HG03060 (cell line): ENCODE results near the gene RAD18.

Experiments used
- ATAC-seq: cut with Tn5 transposase; IDR thresholded peaks from one replicate; pipeline ENCODE4 v1.9.1; 2021; ENCODE audit warnings: low read depth, moderate number of reproducible peaks; ENCODE audit not compliant: unreplicated experiment

Gene RAD18

DNA sequence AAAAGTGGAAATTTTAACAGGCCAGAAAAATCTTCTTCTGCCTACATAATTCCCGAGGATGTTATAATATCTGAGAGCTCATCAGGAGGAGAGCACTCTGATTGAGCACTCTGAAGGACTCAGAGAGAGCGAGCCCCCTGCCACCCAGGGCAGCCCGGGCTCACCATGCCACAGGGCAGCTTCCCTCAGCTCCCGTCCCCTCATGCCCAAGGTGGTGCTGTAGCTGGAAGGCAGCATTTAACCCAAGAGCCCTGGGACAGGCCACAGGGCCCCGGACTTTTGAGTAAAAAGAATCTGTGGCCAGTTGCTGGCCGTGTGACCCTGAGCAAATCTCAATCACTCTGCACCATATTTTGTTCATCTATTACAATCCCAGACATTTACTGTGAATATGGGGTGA, 23.5 kb upstream of the RAD18 start:
- ATAC-seq: no peak

DNA sequence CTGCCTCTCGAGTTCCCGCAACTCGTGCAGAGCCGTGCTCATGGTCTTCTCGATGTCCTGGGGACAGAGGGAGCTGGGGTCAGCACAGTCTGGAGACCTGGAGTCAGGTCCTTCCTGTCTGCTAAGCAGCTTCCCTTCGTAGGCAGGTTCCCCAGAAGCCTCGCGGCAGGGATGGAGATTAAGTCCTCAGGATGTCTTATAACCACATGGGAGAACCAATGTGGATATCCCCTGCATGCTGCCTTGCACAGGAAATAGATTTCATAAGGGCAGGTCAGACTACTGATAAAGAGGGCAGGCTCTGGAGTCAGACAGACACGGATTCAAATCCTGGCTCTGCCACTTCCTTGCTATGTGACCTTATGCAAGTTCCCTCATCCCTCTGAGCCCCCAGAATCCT, 22.6 kb upstream of the RAD18 start:
- ATAC-seq: no peak

- no peak for ATAC-seq
Measured at GRCh38 chr3:8985411-8985831, 22.1 kb upstream of the RAD18 start.

DNA sequence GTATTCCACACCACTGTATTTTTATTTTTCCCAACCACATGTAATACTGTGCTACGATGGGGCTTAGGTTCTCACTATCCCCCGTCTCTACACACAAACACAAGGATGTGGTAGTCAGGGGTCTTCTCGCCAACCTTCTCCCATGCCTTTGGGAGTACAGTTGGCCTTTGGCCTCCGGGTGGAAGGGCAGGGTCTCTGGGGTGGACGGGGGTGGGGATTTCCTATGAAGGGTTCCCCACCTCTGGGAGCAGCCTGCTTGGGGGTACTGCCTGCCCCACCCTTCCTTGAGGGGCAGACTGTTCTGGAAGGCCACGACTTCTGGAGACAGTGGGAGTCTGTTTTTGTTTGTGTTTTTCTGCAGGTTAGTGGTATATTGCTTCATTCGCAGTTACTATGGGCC, 21.3 kb upstream of the RAD18 start:
- ATAC-seq: no peak

- no peak for ATAC-seq
Measured at GRCh38 chr3:8984081-8984480, 20.8 kb upstream of the RAD18 start.

DNA sequence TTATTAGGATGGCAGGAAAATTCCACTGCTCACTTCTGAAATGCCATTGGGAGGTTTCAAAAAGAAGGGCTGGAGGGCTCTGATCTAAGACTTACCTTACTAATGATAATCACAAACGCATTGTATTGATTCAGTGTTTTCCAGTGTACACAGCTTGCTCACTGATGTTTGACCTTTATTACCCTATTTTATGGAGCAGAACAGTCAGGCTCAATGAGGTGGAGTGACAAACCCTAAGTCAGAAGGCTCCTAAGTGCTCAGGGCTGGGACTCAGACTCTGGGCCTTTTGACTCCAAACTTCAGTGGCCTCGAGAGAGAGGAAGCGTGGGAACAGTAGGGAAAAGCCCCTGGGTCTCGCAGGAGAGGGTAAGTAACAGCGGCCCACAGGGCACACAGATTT, 20.3 kb upstream of the RAD18 start:
- ATAC-seq: no peak

DNA sequence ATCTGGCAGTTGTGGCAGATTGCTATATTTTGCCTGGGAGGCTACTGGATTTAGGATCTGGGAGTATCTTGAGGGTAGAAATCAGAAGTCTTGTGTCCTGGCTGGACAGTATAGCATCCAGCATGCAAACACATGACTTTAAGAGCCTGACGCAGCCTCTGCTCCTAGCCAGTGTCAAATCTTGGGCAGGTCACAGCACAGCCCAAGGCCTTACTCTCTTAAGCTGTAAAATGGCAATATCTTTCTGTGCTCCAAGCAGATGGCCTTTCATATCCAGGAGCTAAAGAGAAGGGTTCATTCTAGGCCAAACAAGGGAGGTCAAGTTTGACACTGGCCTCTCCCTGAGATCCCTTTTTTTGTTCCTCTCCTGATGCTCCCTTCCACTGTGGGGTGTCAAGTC, 19.8 kb upstream of the RAD18 start:
- no peak for ATAC-seq

DNA sequence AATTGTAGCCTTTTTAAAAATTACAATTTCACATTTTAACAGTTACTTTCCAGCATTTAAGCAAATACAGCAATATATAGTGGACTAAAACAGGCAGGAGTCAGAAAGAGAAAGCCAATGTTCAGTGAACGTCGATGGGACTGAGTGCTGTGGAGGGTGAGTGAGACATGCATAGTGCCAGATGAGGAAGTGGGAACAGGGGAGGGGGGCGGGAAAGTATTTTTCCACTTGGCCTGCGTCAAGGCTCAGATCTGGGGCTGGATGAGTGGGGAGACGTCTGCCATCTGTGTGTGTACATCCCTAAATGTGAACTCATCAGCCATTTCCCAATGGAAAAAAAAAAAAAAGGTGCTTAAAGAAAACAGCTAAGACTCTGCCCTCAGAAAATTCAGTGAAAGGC, 19.2 kb upstream of the RAD18 start:
- no peak for ATAC-seq

- no peak for ATAC-seq
Measured at GRCh38 chr3:8981700-8982099, 18.4 kb upstream of the RAD18 start.

GRCh38 chr3:8981296-8981695, 18.0 kb upstream of the RAD18 start:
- no peak for ATAC-seq

DNA sequence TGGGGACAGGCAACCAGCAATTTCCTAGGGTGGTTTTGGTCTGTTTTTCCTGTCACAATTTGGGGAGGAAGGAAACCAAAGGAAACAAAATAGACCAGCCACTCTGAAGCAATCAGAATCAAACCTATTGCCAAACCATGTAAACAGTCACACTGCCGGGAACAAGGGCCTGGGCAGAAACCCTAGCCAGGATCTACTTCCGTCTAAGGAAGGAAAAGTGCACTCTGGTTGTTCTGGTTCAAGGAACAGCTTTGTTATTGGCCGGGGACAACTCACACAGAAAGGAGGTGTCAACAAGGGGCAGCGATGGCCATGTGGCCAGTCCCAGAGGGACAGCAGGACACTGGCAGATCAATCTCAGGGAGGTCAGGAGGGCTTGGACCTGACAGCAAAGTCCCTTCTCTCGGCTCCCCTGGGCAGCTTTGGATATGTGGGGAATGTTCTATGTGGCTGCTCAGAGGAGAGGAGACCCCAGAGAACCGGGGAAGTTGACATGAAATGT, 17.5 kb upstream of the RAD18 start:
- ATAC-seq: no peak

DNA sequence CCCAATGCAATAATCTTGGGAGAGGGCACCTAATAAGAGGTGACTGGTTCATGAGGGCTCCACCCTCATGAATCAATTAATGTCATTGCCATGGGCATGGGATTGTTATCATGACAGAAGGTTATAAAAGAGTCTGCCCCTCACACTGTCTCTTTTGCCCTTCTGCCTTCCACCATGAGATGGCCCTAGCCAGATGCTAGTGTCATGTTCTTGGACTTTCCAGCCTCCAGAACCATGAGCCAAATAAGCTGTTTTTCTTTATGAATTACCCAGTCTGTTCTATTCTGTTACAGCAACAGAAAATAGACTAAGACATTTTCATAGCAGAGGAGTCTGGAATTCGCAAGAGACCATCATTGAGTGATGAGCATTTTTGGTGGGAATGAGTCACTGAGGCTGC, 16.0 kb upstream of the RAD18 start:
- ATAC-seq: no peak

DNA sequence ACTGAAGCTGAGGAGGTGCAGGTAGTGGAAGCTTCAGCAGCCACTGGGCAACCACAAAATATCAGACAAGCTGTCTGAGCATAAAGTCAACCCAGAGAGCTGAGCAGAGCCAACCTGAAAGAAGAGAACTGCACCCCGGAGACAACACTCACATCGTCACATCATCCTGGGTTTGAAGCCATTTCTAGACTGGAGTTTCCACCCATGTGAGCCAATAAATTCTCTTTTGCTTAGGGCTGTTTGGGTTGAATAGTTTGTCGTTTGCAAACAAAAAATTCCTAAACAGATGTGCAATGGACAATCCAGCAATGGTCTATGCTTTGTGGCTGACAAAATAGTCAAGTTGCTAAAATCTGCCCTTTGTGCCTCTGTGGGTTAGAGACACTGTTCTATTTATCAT, 15.3 kb upstream of the RAD18 start:
- no peak for ATAC-seq

GRCh38 chr3:8976540-8977182, 13.4 kb upstream of the RAD18 start:
- ATAC-seq: no peak

DNA sequence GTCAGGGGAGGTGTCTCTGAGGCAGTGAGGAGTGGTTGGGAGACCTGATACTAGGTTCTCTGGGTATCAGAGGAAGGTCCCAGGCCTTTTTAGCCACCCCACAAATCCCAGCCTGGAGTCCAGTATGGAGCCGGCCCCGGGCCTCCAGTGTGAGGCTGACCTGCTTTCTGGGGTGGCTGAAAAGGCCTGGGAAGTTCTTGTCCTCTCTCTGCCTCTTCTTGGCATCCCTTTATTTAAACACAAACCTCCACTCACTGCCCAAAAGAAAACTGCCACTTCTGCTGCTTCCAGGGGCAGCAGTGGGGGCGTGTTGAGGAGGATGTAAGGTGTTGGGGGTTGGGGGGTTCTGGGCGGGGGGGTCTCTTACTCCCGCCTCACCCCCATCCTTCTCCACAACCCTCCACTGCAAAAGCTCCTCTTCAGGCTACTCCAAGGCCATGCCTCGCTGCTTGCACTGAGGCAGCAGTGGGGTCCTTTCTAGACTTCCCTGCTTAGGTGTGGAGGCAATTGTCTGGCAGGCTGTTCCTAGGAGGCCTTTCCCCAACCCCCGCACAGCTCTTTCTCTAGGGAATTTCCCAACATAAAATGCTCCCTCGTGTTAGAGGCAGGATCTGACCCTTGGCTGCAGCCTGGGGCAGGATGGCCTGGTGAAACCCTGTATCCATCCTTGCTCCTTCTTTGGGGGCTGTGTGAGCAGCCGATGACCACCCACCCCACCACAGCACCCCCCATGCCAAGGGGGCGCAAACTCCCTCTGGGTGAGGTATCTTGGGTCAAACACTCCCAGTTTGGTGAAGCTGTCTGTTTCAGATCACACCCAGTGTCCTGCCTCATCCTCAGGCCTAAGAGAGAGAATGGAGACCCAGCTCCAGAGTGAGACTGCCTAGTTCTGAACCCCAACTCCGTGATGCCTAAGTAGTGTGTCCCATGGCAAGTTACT, 12.1 kb upstream of the RAD18 start:
- ATAC-seq: no peak

DNA sequence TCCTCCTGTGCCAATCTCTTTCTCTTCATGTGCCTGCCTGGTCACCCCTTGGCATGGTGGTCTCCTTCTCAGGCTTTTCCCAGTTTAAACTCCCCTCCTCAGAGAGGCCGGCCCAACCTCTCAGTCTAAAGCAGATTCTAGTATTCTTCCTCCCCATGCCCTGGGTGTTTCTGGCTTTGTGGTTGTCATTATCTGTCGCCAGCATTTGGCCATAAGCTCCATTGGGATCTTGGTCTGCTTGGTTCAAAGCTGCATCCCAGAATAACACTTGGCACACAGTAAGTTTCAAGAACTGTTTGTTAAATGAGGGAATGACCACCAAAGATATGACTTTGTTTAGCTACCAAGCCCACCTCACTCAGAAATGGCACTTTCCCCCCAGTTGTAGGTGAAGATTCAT, 11.2 kb upstream of the RAD18 start:
- ATAC-seq: no peak

- ATAC-seq: no peak
Measured at GRCh38 chr3:8972639-8973038, 9.4 kb upstream of the RAD18 start.

DNA sequence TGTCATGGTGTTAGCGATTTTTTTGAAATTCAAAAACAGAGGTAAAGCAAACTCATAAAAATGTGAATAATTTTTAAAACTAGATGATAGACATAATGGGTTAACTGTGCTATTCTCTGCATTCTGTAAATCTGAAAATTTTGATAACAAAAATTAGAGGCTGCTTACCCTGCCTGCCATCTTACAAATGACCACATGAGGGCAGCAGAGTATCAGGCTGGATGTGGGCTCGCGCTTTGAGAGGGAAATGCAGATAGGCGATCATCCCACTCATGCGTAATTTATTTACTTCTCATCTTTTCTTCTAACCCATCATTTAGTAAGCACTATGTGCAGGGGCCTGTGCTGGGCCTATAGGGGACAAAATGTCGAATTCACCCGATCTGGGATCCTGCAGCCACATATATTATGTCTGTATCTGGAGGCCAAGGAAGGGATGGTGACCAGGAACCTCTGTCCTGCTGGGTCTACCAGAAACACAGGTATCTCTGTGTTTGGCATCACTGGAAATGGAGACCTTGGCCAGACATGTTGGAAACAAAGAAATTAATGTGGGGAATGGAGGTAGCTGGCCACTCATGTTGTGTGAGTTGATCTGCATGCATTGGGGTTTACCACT, 7.8 kb upstream of the RAD18 start:
- ATAC-seq: no peak

DNA sequence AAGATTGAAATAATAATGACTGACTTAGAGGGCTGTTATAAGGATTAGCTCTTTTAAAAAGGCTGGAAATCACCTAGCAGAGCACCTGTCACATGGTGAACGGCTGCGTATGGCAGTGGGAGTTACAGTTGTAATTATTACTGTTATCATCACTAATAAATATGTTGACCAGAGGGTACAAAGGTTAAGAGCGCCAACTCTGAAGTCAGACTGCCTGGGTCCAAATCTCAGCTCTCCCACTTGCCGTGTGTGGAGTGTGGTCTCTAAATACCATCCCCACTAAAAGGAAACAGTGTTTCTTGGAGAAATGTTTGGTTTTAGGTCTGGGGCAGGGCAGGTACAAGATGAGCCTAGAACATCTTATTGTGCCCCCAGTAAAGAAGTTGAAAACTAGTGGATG, 6.0 kb upstream of the RAD18 start:
- no peak for ATAC-seq

DNA sequence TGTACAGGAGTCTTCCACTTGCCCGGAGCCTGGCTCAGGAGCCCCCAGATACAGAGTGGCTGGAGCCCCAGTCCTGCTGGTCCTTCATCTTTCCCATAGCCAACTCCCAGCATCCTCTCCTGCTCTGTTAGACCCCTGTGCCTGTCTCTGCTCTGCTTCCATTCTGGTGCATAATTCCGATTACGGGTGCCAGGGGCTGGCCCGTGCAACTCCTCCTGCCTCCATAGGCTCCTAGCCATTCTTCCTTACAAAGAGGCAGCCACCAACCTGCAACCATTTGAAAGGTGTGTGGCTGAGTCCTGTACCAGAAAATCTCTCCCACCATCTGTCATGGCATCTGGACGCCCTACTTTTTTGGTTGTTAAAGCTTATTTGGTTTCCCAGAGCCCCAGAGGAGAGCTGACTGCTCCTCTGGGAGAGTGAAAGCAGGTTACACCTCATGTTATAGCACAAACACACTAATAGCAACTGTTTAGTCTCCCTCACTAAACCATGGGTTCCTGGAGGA, 5.2 kb upstream of the RAD18 start:
- ATAC-seq: no peak

- ATAC-seq: no peak
Measured at GRCh38 chr3:8967553-8967952, 4.3 kb upstream of the RAD18 start.
